H1 (cell line): ENCODE data around the gene NDUFA12. TPM values are rescaled to one million over a fixed set of nuclear protein-coding genes. Genes with fewer than 3 reads are reported as not detected.

ENCODE experiments used
- CTCF ChIA-PET: fragments of 300-600 bp; sonication (Branson Sonifier 250); formaldehyde crosslinking; loops from one replicate; lab custom pipeline; 2021; ENCODE audit not compliant: partially characterized antibody; lab: Charles Lee
- POLR2A ChIA-PET: fragments of 300-600 bp; sonication (Branson Sonifier 250); formaldehyde crosslinking; loops from one replicate; lab custom pipeline; 2021; ENCODE audit warnings: inconsistent platforms; ENCODE audit not compliant: partially characterized antibody; lab: Charles Lee
- DNase-seq, 2 experiments: peaks; one replicate each; pipeline versions ENCODE4 v3.0.0 to v3.0.0-alpha.2; 2010 to 2022; ENCODE audit warnings: low spot score in 2 of 2, low read depth in 1 of 2, mixed read lengths in 1 of 2
- FAIRE-seq: peaks from 2 replicates; lab custom pipeline; 2011; peaks lifted over from hg19 to GRCh38; lab: Jason Lieb, UNC
- H2AFZ ChIP-seq: 2 replicates; pipeline ENCODE4 v1.8.1; 2012; ENCODE audit warnings: low read length, inconsistent platforms
- H2AK5ac ChIP-seq: 2 replicates; pipeline ENCODE4 v1.6.1; 2013; ENCODE audit warnings: low read depth, low read length
- H2BK120ac ChIP-seq: replicated peaks from 2 replicates; pipeline ENCODE3; 2013; ENCODE audit warnings: low read depth, low read length, inconsistent platforms
- H2BK12ac ChIP-seq: 2 replicates; pipeline ENCODE4 v1.6.1; 2013; ENCODE audit warnings: low read depth, low read length
- H2BK15ac ChIP-seq: 2 replicates; pipeline ENCODE4 v1.6.1; 2013; ENCODE audit warnings: low read length
- H2BK20ac ChIP-seq: 2 replicates; pipeline ENCODE4 v1.6.1; 2013; ENCODE audit warnings: low read length
- H2BK5ac ChIP-seq: 2 replicates; pipeline ENCODE4 v1.6.1; 2013; ENCODE audit warnings: low read depth, low read length
- H3K14ac ChIP-seq: 2 replicates; pipeline ENCODE4 v1.6.1; 2013; ENCODE audit warnings: inconsistent platforms; ENCODE audit not compliant: insufficient read length
- H3K18ac ChIP-seq: 2 replicates; pipeline ENCODE4 v1.6.1; 2013; ENCODE audit warnings: low read length; ENCODE audit errors: extremely low read depth
- H3K23ac ChIP-seq: 2 replicates; pipeline ENCODE4 v1.6.1; 2013; ENCODE audit warnings: inconsistent platforms; ENCODE audit not compliant: insufficient read length
- H3K23me2 ChIP-seq: 2 replicates; pipeline ENCODE4 v1.6.1; 2013; ENCODE audit warnings: low read depth, low read length
- H3K27ac ChIP-seq: 2 replicates; pipeline ENCODE4 v1.6.1; 2011; ENCODE audit warnings: low read depth, low read length, inconsistent platforms
- H3K27me3 ChIP-seq, 4 experiments: replicated peaks in 1 of 4; 1 replicate in 1 of 4; 2 replicates in 3 of 4; pipeline versions ENCODE4 v1.6.1 to v1.8.1; 2011 to 2013; ENCODE audit warnings: low read length in 3 of 4, mild to moderate bottlenecking in 3 of 4, inconsistent platforms in 2 of 4, mixed read lengths in 2 of 4, moderate library complexity in 1 of 4; ENCODE audit not compliant: control insufficient read depth in 3 of 4, insufficient read depth in 3 of 4; ENCODE audit errors: extremely low read depth in 1 of 4
- H3K36me3 ChIP-seq, 4 experiments: 2 replicates each; pipeline versions ENCODE4 v1.6.1 to v1.8.1; 2011 to 2013; ENCODE audit warnings: mild to moderate bottlenecking in 4 of 4, low read length in 3 of 4, moderate library complexity in 2 of 4, control low read depth in 1 of 4, inconsistent platforms in 1 of 4; ENCODE audit not compliant: insufficient read depth in 4 of 4, control insufficient read depth in 2 of 4
- H3K4ac ChIP-seq: replicated peaks from 2 replicates; pipeline ENCODE3; 2013; ENCODE audit warnings: low read length, low read depth, mixed read lengths, inconsistent platforms; ENCODE audit not compliant: insufficient read length
- H3K4me1 ChIP-seq, 4 experiments: replicated peaks in 1 of 4; 1 replicate in 1 of 4; 2 replicates in 3 of 4; pipeline versions ENCODE4 v1.6.1 to v1.8.1; 2011 to 2013; ENCODE audit warnings: low read length in 3 of 4, inconsistent platforms in 2 of 4, mixed read lengths in 1 of 4; ENCODE audit not compliant: insufficient read depth in 4 of 4, control insufficient read depth in 3 of 4
- H3K4me2 ChIP-seq, 2 experiments: 2 replicates each; pipeline versions ENCODE4 v1.6.1 to v1.8.1; 2011 to 2013; ENCODE audit warnings: low read depth in 2 of 2, low read length in 2 of 2, control low read depth in 1 of 2, inconsistent platforms in 1 of 2, mild to moderate bottlenecking in 1 of 2; ENCODE audit not compliant: insufficient read depth in 1 of 2
- H3K4me3 ChIP-seq, 4 experiments: fragments of 200-600, 300-600 bp in 1 of 4; sonication (generic), shearing (Covaris generic), sonication (Bioruptor Twin) in 1 of 4; 2 replicates each; pipeline versions ENCODE4 v1.5.1 to v1.8.1; 2011 to 2016; ENCODE audit warnings: low read length in 4 of 4, low read depth in 3 of 4, control low read depth in 2 of 4, inconsistent platforms in 2 of 4, mild to moderate bottlenecking in 2 of 4, mixed read lengths in 1 of 4, moderate library complexity in 1 of 4; ENCODE audit not compliant: insufficient read depth in 2 of 4; ENCODE audit errors: extremely low read depth in 1 of 4
- H3K56ac ChIP-seq: replicated peaks from 2 replicates; pipeline ENCODE3; 2013; ENCODE audit warnings: low read depth, mild to moderate bottlenecking, mixed read lengths, low read length, inconsistent platforms; ENCODE audit not compliant: insufficient read length
- H3K79me1 ChIP-seq: 2 replicates; pipeline ENCODE4 v1.6.1; 2013; ENCODE audit warnings: low read depth, low read length, control low read depth
- H3K79me2 ChIP-seq, 2 experiments: 2 replicates each; pipeline versions ENCODE4 v1.6.1 to v1.8.1; 2012 to 2013; ENCODE audit warnings: low read length in 2 of 2, mild to moderate bottlenecking in 2 of 2, inconsistent platforms in 1 of 2; ENCODE audit not compliant: insufficient read depth in 2 of 2, control insufficient read depth in 1 of 2
- H3K9ac ChIP-seq, 4 experiments: replicated peaks in 1 of 4; 1 replicate in 1 of 4; 2 replicates in 3 of 4; pipeline versions ENCODE4 v1.6.1 to v1.8.1; 2011 to 2013; ENCODE audit warnings: low read depth in 3 of 4, low read length in 3 of 4, control low read depth in 2 of 4, mild to moderate bottlenecking in 2 of 4, moderate library complexity in 2 of 4, inconsistent platforms in 1 of 4; ENCODE audit errors: extremely low read depth in 1 of 4
- H3K9me3 ChIP-seq, 2 experiments: 2 replicates each; pipeline versions ENCODE4 v1.6.1 to v1.8.1; 2012 to 2013; ENCODE audit warnings: mild to moderate bottlenecking in 2 of 2, moderate library complexity in 2 of 2, control low read depth in 1 of 2, inconsistent platforms in 1 of 2, low read depth in 1 of 2, low read length in 1 of 2, mixed read lengths in 1 of 2; ENCODE audit not compliant: insufficient read depth in 2 of 2
- H4K20me1 ChIP-seq, 2 experiments: replicated peaks in 1 of 2; 2 replicates each; pipeline versions ENCODE3 to v1.8.1; 2011 to 2013; ENCODE audit warnings: inconsistent platforms in 2 of 2, low read length in 2 of 2, mild to moderate bottlenecking in 1 of 2; ENCODE audit not compliant: insufficient read depth in 2 of 2, control insufficient read depth in 1 of 2
- H4K5ac ChIP-seq: 2 replicates; pipeline ENCODE4 v1.6.1; 2013; ENCODE audit warnings: low read length, low read depth, mixed read lengths, inconsistent platforms; ENCODE audit not compliant: insufficient read length
- H4K8ac ChIP-seq: 2 replicates; pipeline ENCODE4 v1.8.0; 2013; ENCODE audit warnings: mild to moderate bottlenecking, moderate library complexity, low read length, inconsistent platforms; ENCODE audit not compliant: insufficient read depth; ENCODE audit errors: extremely low read depth
- H4K91ac ChIP-seq: replicated peaks from 2 replicates; pipeline ENCODE3; 2013; ENCODE audit warnings: low read length, mixed read lengths, inconsistent platforms; ENCODE audit not compliant: insufficient read length
- CEBPB ChIP-seq: IDR thresholded peaks from 2 replicates; pipeline ENCODE4 v1.6.1; 2012; ENCODE audit warnings: low read depth, low read length
- HDAC2 ChIP-seq, 2 experiments: fragments of 300-600 bp in 1 of 2; sonication (generic) in 1 of 2; IDR thresholded peaks; 2 replicates each; pipeline ENCODE4 v1.6.1; 2011 to 2012; ENCODE audit warnings: low read depth in 2 of 2, low read length in 2 of 2, mild to moderate bottlenecking in 2 of 2, moderate library complexity in 2 of 2, borderline replicate concordance in 1 of 2, inconsistent platforms in 1 of 2
- KDM1A ChIP-seq: fragments of 200-600, 300-600 bp; sonication (generic); IDR thresholded peaks from 2 replicates; pipeline ENCODE4 v1.7.1; 2016; ENCODE audit warnings: mild to moderate bottlenecking, low read length, borderline replicate concordance
- KDM5A ChIP-seq: fragments of 200-600 bp; IDR thresholded peaks from 2 replicates; pipeline ENCODE4 v1.7.1; 2012; ENCODE audit warnings: mild to moderate bottlenecking, low read length, inconsistent platforms, mixed read lengths
- MAFK ChIP-seq: IDR thresholded peaks from 2 replicates; pipeline ENCODE4 v1.6.1; 2012; ENCODE audit warnings: low read depth, mild to moderate bottlenecking, improper control_type of control experiment, low read length
- POLR2AphosphoS5 ChIP-seq: IDR thresholded peaks from 2 replicates; pipeline ENCODE4 v1.6.1; 2011; ENCODE audit warnings: low read depth, low read length
- POU5F1 ChIP-seq: IDR thresholded peaks from 2 replicates; pipeline ENCODE4 v1.6.1; 2011; ENCODE audit warnings: low read depth, mild to moderate bottlenecking, low read length, moderate library complexity
- SRF ChIP-seq: IDR thresholded peaks from 2 replicates; pipeline ENCODE4 v1.6.1; 2011; ENCODE audit warnings: mild to moderate bottlenecking, low read depth, low read length, moderate library complexity
- ZNF274 ChIP-seq: IDR thresholded peaks from 2 replicates; pipeline ENCODE4 v1.7.0; 2012; ENCODE audit warnings: low read length, borderline replicate concordance; ENCODE audit errors: extremely low read depth
- WGBS, 2 experiments: shearing (Covaris generic) in 1 of 2; methylation state at CpG; one replicate each; pipeline versions ENCODE4 v1.1.6 to v1.1.7; 2013 to 2015; ENCODE audit warnings: low lambda C conversion rate in 2 of 2, mixed read lengths in 2 of 2, inconsistent platforms in 1 of 2, low coverage in 1 of 2, missing lambda C conversion rate in 1 of 2; ENCODE audit not compliant: insufficient replicate concordance in 2 of 2, insufficient coverage in 1 of 2, insufficient read length in 1 of 2; ENCODE audit errors: extremely low coverage in 1 of 2, missing lambda C conversion rate in 1 of 2; 5-methylcytosine and 5-hydroxymethylcytosine counted together
- polyA plus RNA-seq, 7 experiments: library from polyadenylated mRNA; depleted of rRNA in 3 of 7; stranded (reverse) in 5 of 7; unstranded in 2 of 7; fragments of >200 nt in 5 of 7; fragments of 200-250 nt in 2 of 7; gene quantifications; 1 replicate in 5 of 7; 2 replicates in 1 of 7; 4 replicates in 1 of 7; pipeline versions ENCODE4 v1.2.1 to v1.2.3, GENCODE V29; 2011 to 2013; ENCODE audit warnings: missing spikeins in 2 of 7, mixed read lengths in 2 of 7
- total RNA-seq: library from RNA; stranded (reverse); fragmentation: NEBNext Ultra II Directional; extraction: Animal tissue kit (Norgen Biotek cat#: 25700); gene quantifications from 2 replicates; pipeline ENCODE4 v1.2.1, GENCODE V29; 2021

Gene NDUFA12
- total and polyA plus RNA-seq, 2 of the 8 experiments (the other 6 are each of a cell fraction or from before 2014, with no cell fraction given): 98.1 to 157 TPM

- no peak overlapping the region for H2BK5ac ChIP-seq
- no peak overlapping the region for H2BK20ac ChIP-seq
- no peaks in the 10 kb centered on the region for H3K79me2 ChIP-seq
- H3K14ac ChIP-seq: no peak overlapping the region
- H3K4me3 ChIP-seq: no peak overlapping the region; a peak in 1 of 8 replicates
- ChIA-PET POLR2A (interaction anchor here (0.8 to 1.4 kb wide), 3 partner anchors 11 to 40 kb away, joined by 3 to 4 read pairs (median 3); no protein-coding TSS in a partner anchor), CTCF (interaction anchor here (0.6 to 1.9 kb wide), 4 partner anchors 14 to 750 kb away, joined by 3 to 8 read pairs (median 4); no protein-coding TSS in a partner anchor)
- H2BK12ac ChIP-seq: no peak overlapping the region
- H2BK120ac ChIP-seq: no peak overlapping the region
- no peaks in the 10 kb centered on the region for H3K27me3 ChIP-seq
- H4K8ac ChIP-seq: no peak overlapping the region
- H2AFZ ChIP-seq: no peak overlapping the region
- no peak overlapping the region for H3K23ac ChIP-seq
- no peak overlapping the region for H4K5ac ChIP-seq
- H3K79me1 ChIP-seq: no peaks in the 10 kb centered on the region
- H3K56ac ChIP-seq: no peak overlapping the region
- no peak overlapping the region for H3K18ac ChIP-seq
- no peak for TF ChIP-seq KDM5A
- TF ChIP-seq ZNF274: no peak
- TF ChIP-seq SRF: no peak
- no peak for TF ChIP-seq KDM1A
- no peak for TF ChIP-seq HDAC2 (IDR thresholded peaks at IDR 0.05; ENCODE audit: borderline replicate concordance in 1 of 2, low read depth in 2 of 2, low read length in 2 of 2)
- TF ChIP-seq POU5F1: no peak
- TF ChIP-seq CEBPB: no peak
- TF ChIP-seq POLR2AphosphoS5: no peak
- no peak for TF ChIP-seq MAFK
- H3K9ac ChIP-seq: no peak overlapping the region
- H2BK15ac ChIP-seq: no peak overlapping the region
- H3K4me2 ChIP-seq: no peak overlapping the region
- no peaks in the 10 kb centered on the region for H3K9me3 ChIP-seq
- DNase-seq (no peak), FAIRE-seq (no peak)
- no peak overlapping the region for H3K4ac ChIP-seq
- H3K36me3 ChIP-seq: no peaks in the 10 kb centered on the region
- no peaks in the 10 kb centered on the region for H3K23me2 ChIP-seq
- H4K91ac ChIP-seq: no peak overlapping the region
- no peaks in the 10 kb centered on the region for H3K4me1 ChIP-seq
- H3K27ac ChIP-seq: no peak overlapping the region
- no peak overlapping the region for H2AK5ac ChIP-seq
- no peaks in the 10 kb centered on the region for H4K20me1 ChIP-seq
- 85% methylated on average over 1 of the region's 1 CpG; no CpG with 5 or more reads in 1 of the 2 experiments for WGBS, 2 experiments
These were observed 49.3 kb downstream of the NDUFA12 start for GRCh38 chr12:94954029-94954685.
